Measurements from ENCODE around the gene LAS1L. TPM values are rescaled to one million over a fixed set of nuclear protein-coding genes. Genes with fewer than 3 reads are reported as not detected.

The LAS1L gene
- total RNA-seq, 1 experiment from 2014 or later: 72.9 TPM

GRCh38 chrX:65578346-65578745 is 43.8 kb upstream of the LAS1L start:
- H2BK12ac ChIP-seq (ENCODE audit: insufficient read length, low read depth, low read length): no peak overlapping the region
- no peaks in the 10 kb centered on the region for H3K79me1 ChIP-seq (ENCODE audit: insufficient read depth, low read depth, low read length, poor library complexity, severe bottlenecking)
- H3K9me3 Mint-ChIP-seq: peaks cover 55 to 79% of the 10 kb centered on the region in 2 experiments
- peaks cover 0 to 4% (median 0%) of the 10 kb centered on the region in 3 experiments; a peak in 2 of 7 replicates for H3K36me3 Mint-ChIP-seq (ENCODE audit: insufficient read depth in 1 of 3, low read depth in 3 of 3)
- H4K91ac ChIP-seq (ENCODE audit: insufficient read length, low read depth, low read length): no peak overlapping the region
- H3K23me2 ChIP-seq (ENCODE audit: insufficient read length, low read depth, low read length, poor library complexity, severe bottlenecking): no peaks in the 10 kb centered on the region
- H3K4ac ChIP-seq (ENCODE audit: low read depth, low read length): no peak overlapping the region
- H2BK20ac ChIP-seq (ENCODE audit: low read depth, low read length, poor library complexity, severe bottlenecking): no peak overlapping the region
- H3K4me2 ChIP-seq (ENCODE audit: insufficient read depth, insufficient read length, low read length): no peak overlapping the region
- no peak overlapping the region for H3K18ac ChIP-seq (ENCODE audit: insufficient read length, low read depth, low read length)
- H3K27ac ChIP-seq (ENCODE audit: insufficient read length, low read depth, low read length): no peak overlapping the region
- H2BK5ac ChIP-seq (ENCODE audit: insufficient read length, low read length): no peak overlapping the region
- TF ChIP-seq, protein P1, sequence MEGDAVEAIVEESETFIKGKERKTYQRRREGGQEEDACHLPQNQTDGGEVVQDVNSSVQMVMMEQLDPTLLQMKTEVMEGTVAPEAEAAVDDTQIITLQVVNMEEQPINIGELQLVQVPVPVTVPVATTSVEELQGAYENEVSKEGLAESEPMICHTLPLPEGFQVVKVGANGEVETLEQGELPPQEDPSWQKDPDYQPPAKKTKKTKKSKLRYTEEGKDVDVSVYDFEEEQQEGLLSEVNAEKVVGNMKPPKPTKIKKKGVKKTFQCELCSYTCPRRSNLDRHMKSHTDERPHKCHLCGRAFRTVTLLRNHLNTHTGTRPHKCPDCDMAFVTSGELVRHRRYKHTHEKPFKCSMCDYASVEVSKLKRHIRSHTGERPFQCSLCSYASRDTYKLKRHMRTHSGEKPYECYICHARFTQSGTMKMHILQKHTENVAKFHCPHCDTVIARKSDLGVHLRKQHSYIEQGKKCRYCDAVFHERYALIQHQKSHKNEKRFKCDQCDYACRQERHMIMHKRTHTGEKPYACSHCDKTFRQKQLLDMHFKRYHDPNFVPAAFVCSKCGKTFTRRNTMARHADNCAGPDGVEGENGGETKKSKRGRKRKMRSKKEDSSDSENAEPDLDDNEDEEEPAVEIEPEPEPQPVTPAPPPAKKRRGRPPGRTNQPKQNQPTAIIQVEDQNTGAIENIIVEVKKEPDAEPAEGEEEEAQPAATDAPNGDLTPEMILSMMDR (conservative IDR thresholded peaks at IDR 0.05): no peak
- no peaks in the 10 kb centered on the region for H3K27me3 ChIP-seq (ENCODE audit: insufficient read depth, low read length)
- no peak overlapping the region for H2BK15ac ChIP-seq (ENCODE audit: low read depth, low read length)
- no peak overlapping the region for H2BK120ac ChIP-seq (ENCODE audit: low read depth, low read length, poor library complexity, severe bottlenecking)
- DNase-seq: no peak
- H3K4me1 Mint-ChIP-seq: peaks cover 20 to 23% of the 10 kb centered on the region in 2 experiments
- H3K9me3 ChIP-seq (ENCODE audit: control insufficient read depth, low read depth, low read length): peaks cover 48% of the 10 kb centered on the region
- H3K27ac Mint-ChIP-seq: no peak overlapping the region
- H3K79me2 ChIP-seq (ENCODE audit: insufficient read depth, low read length): no peaks in the 10 kb centered on the region
- no peak overlapping the region for H3K23ac ChIP-seq (ENCODE audit: insufficient read length, low read depth, low read length)
- H3K14ac ChIP-seq (ENCODE audit: insufficient read depth, low read length): no peak overlapping the region
- no peak overlapping the region for H4K5ac ChIP-seq (ENCODE audit: insufficient read length, low read depth, low read length)
- H3K4me3 Mint-ChIP-seq: no peak overlapping the region; a peak in 1 of 5 replicates
- no peaks in the 10 kb centered on the region for H4K20me1 ChIP-seq (ENCODE audit: control insufficient read depth, insufficient read depth, insufficient read length)
- no peak overlapping the region for H3T11ph ChIP-seq (ENCODE audit: low read length)
- no peak overlapping the region for H3K56ac ChIP-seq (ENCODE audit: insufficient read length, low read depth, low read length)
- no peak overlapping the region for H2AK5ac ChIP-seq (ENCODE audit: insufficient read length, low read length)
- H3K4me1 ChIP-seq (ENCODE audit: insufficient read depth, low read length): no peaks in the 10 kb centered on the region
- H4K8ac ChIP-seq (replicated peaks; ENCODE audit: insufficient read length, low read depth, low read length): no peak overlapping the region
- no peak overlapping the region for H2AFZ ChIP-seq (ENCODE audit: low read length)
- H3K27me3 Mint-ChIP-seq (ENCODE audit: low read depth): peaks cover 1% of the 10 kb centered on the region; the same call in 1 of the 2 replicates
- H3K9ac ChIP-seq (ENCODE audit: extremely low read depth, insufficient read length, low read length): no peak overlapping the region

Measured in H9 (cell line).